Neural progenitor cell (in vitro differentiated cells): Measurements from ENCODE around the gene HNF4A.

Experiments
- CTCF ChIP-seq: fragments of 200-600 bp; sonication (generic); IDR thresholded peaks from 2 replicates; pipeline ENCODE4 v1.5.1; 2017; ENCODE audit warnings: antibody characterized with exemption, mild to moderate bottlenecking
- EZH2 ChIP-seq: fragments of 200-600 bp; sonication (generic); IDR thresholded peaks from 2 replicates; pipeline ENCODE4 v1.6.1; 2017; ENCODE audit warnings: antibody characterized with exemption, mild to moderate bottlenecking, moderate library complexity

- no peak for TF ChIP-seq CTCF
- TF ChIP-seq EZH2 = no peak
Measured at GRCh38 chr20:44404204-44405181, 49.0 kb downstream of the HNF4A start.
